ENCODE data around the gene CLASP1. TPM values are rescaled to one million over a fixed set of nuclear protein-coding genes. Genes with fewer than 3 reads are reported as not detected.
"Not testable (repeated sequence)": the region's sequence is repeated elsewhere in the genome, so short reads cannot be mapped to it uniquely, and the experiment has no call there.

Gene CLASP1
- total and polyA plus RNA-seq, 2 experiments from 2014 or later, result 20.1 to 45.9 TPM

GRCh38 chr2:121644715-121645114 lies 4.5 kb downstream of the CLASP1 start:
- H3K27me3 ChIP-seq, result no peaks in the 10 kb centered on the region
- H2AFZ ChIP-seq, result no peak overlapping the region
- peaks cover 7% of the 10 kb centered on the region for H3K4me1 ChIP-seq (ENCODE audit: insufficient read depth)
- no peak overlapping the region for H3K4me3 ChIP-seq
- H3K9me3 ChIP-seq (ENCODE audit: low read depth), result no peaks in the 10 kb centered on the region
- H3K36me3 ChIP-seq (replicated peaks; ENCODE audit: insufficient read depth, low read depth), result no peaks in the 10 kb centered on the region
- no peak for DNase-seq (ENCODE audit: low spot score)
- peaks cover 88% of the 10 kb centered on the region for H3K79me2 ChIP-seq
- TF ChIP-seq EZH2 (IDR thresholded peaks at IDR 0.05; ENCODE audit: borderline replicate concordance) (no peak), EZH2phosphoT487 (IDR thresholded peaks at IDR 0.05; ENCODE audit: low read depth, severe bottlenecking, unreplicated experiment) (no peak), CTCF (IDR thresholded peaks at IDR 0.05; ENCODE audit: poor library complexity) (no peak)
- H3K27ac ChIP-seq, result no peak overlapping the region
- 100% methylated on average over 2 of the region's 2 CpGs for WGBS (ENCODE audit: low lambda C conversion rate, missing lambda C conversion rate)
- no peak overlapping the region for H3K4me2 ChIP-seq
- peaks cover 30% of the 10 kb centered on the region for H4K20me1 ChIP-seq (ENCODE audit: insufficient read depth, poor library complexity, severe bottlenecking)
- no peaks in the 10 kb centered on the region for H3K9me2 ChIP-seq (replicated peaks; ENCODE audit: insufficient read depth)

- no peak for DNase-seq (ENCODE audit: low spot score)
- 95% methylated on average over 2 of the region's 2 CpGs for WGBS (ENCODE audit: low lambda C conversion rate, missing lambda C conversion rate)
- H3K4me3 ChIP-seq, result no peak overlapping the region
- H3K9me2 ChIP-seq (replicated peaks; ENCODE audit: insufficient read depth), result no peaks in the 10 kb centered on the region
- H2AFZ ChIP-seq, result no peak overlapping the region
- peaks cover 96% of the 10 kb centered on the region for H3K79me2 ChIP-seq
- TF ChIP-seq EZH2 (IDR thresholded peaks at IDR 0.05; ENCODE audit: borderline replicate concordance) (no peak), EZH2phosphoT487 (IDR thresholded peaks at IDR 0.05; ENCODE audit: low read depth, severe bottlenecking, unreplicated experiment) (no peak), CTCF (IDR thresholded peaks at IDR 0.05; ENCODE audit: poor library complexity) (no peak)
- no peak overlapping the region for H3K27ac ChIP-seq
- H3K27me3 ChIP-seq, result no peaks in the 10 kb centered on the region
- no peaks in the 10 kb centered on the region for H3K36me3 ChIP-seq (replicated peaks; ENCODE audit: insufficient read depth, low read depth)
- H4K20me1 ChIP-seq (ENCODE audit: insufficient read depth, poor library complexity, severe bottlenecking), result peaks cover 30% of the 10 kb centered on the region
- no peak overlapping the region for H3K4me2 ChIP-seq
- peaks cover 7% of the 10 kb centered on the region for H3K4me1 ChIP-seq (ENCODE audit: insufficient read depth)
- no peaks in the 10 kb centered on the region for H3K9me3 ChIP-seq (ENCODE audit: low read depth)
Observed at GRCh38 chr2:121643877-121644276, 5.4 kb downstream of the CLASP1 start.

DNA sequence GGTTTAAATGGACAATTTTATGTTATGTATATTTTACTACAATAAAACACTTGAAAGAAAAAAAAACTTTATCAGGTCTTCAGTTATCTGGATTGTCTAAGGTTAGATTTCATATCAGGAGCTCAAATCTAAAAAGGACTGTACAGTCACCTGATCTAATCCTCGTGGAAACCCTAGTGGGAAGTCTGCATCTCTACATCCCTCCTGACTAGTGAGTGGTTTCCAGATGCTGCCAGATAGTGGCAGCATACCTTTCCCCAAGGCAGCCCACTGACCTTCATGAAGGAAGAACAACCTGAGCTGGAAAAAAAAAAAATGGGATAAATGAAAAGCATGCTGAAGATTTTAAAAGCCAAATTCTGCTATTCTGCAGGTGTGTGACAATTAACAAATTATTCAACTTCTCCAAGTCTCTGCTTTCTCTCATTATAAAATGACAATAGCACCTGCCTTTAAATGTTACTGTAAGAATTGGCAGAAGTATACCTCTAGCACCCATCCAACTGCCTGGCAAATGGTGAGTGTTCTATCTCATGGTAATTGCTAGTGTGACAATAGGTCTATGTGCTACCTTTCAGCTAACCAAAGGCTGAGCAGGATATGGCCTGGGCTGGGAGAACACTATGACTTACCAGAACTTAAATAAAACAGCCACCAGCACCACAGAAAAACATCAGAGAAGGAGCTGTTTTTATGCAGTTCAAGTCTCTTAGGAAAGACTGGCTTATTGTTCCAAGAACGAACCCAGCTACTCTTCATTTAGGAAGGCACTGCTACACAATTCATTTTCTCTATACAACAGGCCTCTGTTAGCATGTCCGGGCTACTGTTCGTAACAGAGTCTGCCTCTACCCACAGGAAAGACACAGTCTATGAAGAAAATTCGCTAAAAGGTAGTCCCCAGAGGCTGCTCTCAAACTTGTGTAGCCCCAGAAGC lies 8.6 kb downstream of the CLASP1 start:
- TF ChIP-seq EZH2phosphoT487 (IDR thresholded peaks at IDR 0.05; ENCODE audit: low read depth, severe bottlenecking, unreplicated experiment) (no peak), EZH2 (IDR thresholded peaks at IDR 0.05; ENCODE audit: borderline replicate concordance) (no peak), CTCF (IDR thresholded peaks at IDR 0.05; ENCODE audit: poor library complexity) (no peak)
- Histone ChIP-seq H3K9me3 (ENCODE audit: low read depth) (no peaks in the 10 kb centered on the region), H3K27ac (no peak overlapping the region), H3K4me1 (ENCODE audit: insufficient read depth) (no peaks in the 10 kb centered on the region), H3K4me3 (no peak overlapping the region), H4K20me1 (ENCODE audit: insufficient read depth, poor library complexity, severe bottlenecking) (peaks cover 27% of the 10 kb centered on the region), H3K36me3 (replicated peaks; ENCODE audit: insufficient read depth, low read depth) (no peaks in the 10 kb centered on the region), H3K9me2 (replicated peaks; ENCODE audit: insufficient read depth) (no peaks in the 10 kb centered on the region), H3K4me2 (no peak overlapping the region), H3K79me2 (peaks cover 100% of the 10 kb centered on the region), H2AFZ (no peak overlapping the region), H3K27me3 (no peaks in the 10 kb centered on the region)
- WGBS (ENCODE audit: low lambda C conversion rate, missing lambda C conversion rate), result 83% methylated on average over 5 of the region's 5 CpGs
- no peak for DNase-seq (ENCODE audit: low spot score)

DNA sequence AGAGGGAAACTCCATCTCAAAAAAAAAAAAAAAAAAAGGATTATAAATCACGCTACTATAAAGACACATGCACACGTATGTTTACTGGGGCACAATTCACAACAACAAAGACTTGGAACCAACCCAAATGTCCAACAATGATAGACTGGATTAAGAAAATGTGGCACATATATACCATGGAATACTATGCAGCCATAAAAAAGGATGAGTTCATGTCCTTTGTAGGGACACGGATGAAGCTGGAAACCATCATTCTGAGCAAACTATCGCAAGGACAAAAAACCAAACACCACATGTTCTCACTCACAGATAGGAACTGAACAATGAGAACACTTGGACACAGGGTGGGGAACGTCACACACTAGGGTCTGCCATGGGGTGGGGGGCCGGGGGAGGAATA lies 9.4 kb downstream of the CLASP1 start:
- not testable (repeated sequence) for DNase-seq (ENCODE audit: low spot score); H3K4me1 ChIP-seq (ENCODE audit: insufficient read depth); H3K4me2 ChIP-seq; H2AFZ ChIP-seq; H3K27ac ChIP-seq; H3K9me3 ChIP-seq (ENCODE audit: low read depth); H3K9me2 ChIP-seq (replicated peaks; ENCODE audit: insufficient read depth); H3K4me3 ChIP-seq; H3K27me3 ChIP-seq; H3K36me3 ChIP-seq (replicated peaks; ENCODE audit: insufficient read depth, low read depth)
- Histone ChIP-seq H4K20me1 (ENCODE audit: insufficient read depth, poor library complexity, severe bottlenecking) (peaks cover 25% of the 10 kb centered on the region), H3K79me2 (peaks cover 100% of the 10 kb centered on the region)
- WGBS (ENCODE audit: low lambda C conversion rate, missing lambda C conversion rate), result 90% methylated on average over 6 of the region's 6 CpGs

Measured in hepatocyte (in vitro differentiated cells).